GM23338 (cell line): ENCODE results near the gene PGS1.

Experiments
- CREB1 ChIP-seq: fragments of 250-450 bp; sonication (Bioruptor Pico); IDR thresholded peaks from 2 replicates; pipeline ENCODE4 v1.5.0; 2020; ENCODE audit warnings: low read depth, mild to moderate bottlenecking, moderate library complexity
- EZH2 ChIP-seq: fragments of 200-600 bp; sonication (generic); IDR thresholded peaks from one replicate; pipeline ENCODE4 v1.8.0; 2017; ENCODE audit warnings: antibody characterized with exemption, mild to moderate bottlenecking, low read depth; ENCODE audit not compliant: unreplicated experiment
- EZH2phosphoT487 ChIP-seq: fragments of 200-600 bp; sonication (generic); IDR thresholded peaks from one replicate; pipeline ENCODE4 v1.8.1; 2018; ENCODE audit warnings: antibody characterized with exemption; ENCODE audit not compliant: unreplicated experiment
- JUNB ChIP-seq: IDR thresholded peaks from one replicate; pipeline ENCODE4 v1.6.1; 2016; ENCODE audit warnings: antibody characterized with exemption; ENCODE audit not compliant: unreplicated experiment
- NANOG ChIP-seq: IDR thresholded peaks from 2 replicates; pipeline ENCODE4 v1.6.1; 2016; ENCODE audit warnings: antibody characterized with exemption, borderline replicate concordance
- POLR2AphosphoS5 ChIP-seq: IDR thresholded peaks from 2 replicates; pipeline ENCODE4 v1.6.1; 2016; ENCODE audit warnings: antibody characterized with exemption, low read depth
- STAT1 ChIP-seq: IDR thresholded peaks from one replicate; pipeline ENCODE4 v1.6.1; 2016; ENCODE audit warnings: antibody characterized with exemption; ENCODE audit not compliant: unreplicated experiment
- ZNF114 ChIP-seq: fragments of 250-450 bp; sonication (Bioruptor Pico); IDR thresholded peaks from 2 replicates; pipeline ENCODE4 v1.5.0; 2020; ENCODE audit warnings: mild to moderate bottlenecking, moderate library complexity
- ZNF331 ChIP-seq: fragments of 250-450 bp; sonication (Bioruptor Pico); IDR thresholded peaks from 2 replicates; pipeline ENCODE4 v1.5.0; 2020; ENCODE audit warnings: low read depth, mild to moderate bottlenecking, moderate library complexity
- TF ChIP-seq, protein P1 (sequence below), 2 experiments: fragments of 200-600 bp in 1 of 2; sonication (generic) in 1 of 2; conservative IDR thresholded peaks; 2 replicates each; pipeline versions ENCODE4 v1.5.1 to v1.6.1; 2016 to 2017; ENCODE audit warnings: antibody characterized with exemption in 2 of 2, low read depth in 2 of 2, mild to moderate bottlenecking in 2 of 2, moderate library complexity in 1 of 2
- TF ChIP-seq, protein P2 (sequence below): IDR thresholded peaks from one replicate; pipeline ENCODE4 v1.6.1; 2018; ENCODE audit warnings: antibody characterized with exemption; ENCODE audit not compliant: unreplicated experiment
- TF ChIP-seq, protein P3 (sequence below): IDR thresholded peaks from 2 replicates; pipeline ENCODE4 v1.6.1; 2016; ENCODE audit warnings: antibody characterized with exemption

DNA sequence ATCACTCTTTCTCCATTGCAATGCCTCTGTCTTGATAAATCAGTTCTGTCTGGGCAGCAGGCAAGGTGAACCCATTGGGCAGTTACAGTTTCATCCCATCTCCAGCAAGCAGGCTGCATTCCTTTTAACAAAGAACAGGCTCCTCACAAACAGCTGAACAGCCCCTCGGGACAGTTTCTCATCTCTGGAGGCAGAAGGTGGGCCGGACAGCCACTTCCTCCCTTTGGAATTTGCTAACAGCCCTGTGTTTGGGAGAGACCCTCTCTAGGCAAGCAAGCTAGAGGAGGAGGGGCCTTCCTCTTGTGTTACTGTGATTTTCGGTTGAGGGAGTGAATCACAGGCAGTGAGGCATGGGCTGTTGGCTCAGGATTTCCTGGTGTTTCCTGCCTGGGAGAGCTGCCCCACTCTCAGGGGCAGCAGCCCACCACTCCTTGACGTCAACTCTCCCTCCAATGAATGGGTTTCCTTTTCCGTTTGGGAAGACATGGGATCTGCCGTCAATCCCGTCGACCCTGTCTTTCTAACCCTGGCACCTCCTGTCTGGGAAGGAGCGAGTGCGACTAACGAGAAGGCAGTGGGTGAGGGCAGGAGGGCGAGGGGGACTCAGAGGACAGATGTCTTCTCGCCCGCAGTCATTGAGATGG is 3.7 kb upstream of the PGS1 start:
- TF ChIP-seq, protein P1, sequence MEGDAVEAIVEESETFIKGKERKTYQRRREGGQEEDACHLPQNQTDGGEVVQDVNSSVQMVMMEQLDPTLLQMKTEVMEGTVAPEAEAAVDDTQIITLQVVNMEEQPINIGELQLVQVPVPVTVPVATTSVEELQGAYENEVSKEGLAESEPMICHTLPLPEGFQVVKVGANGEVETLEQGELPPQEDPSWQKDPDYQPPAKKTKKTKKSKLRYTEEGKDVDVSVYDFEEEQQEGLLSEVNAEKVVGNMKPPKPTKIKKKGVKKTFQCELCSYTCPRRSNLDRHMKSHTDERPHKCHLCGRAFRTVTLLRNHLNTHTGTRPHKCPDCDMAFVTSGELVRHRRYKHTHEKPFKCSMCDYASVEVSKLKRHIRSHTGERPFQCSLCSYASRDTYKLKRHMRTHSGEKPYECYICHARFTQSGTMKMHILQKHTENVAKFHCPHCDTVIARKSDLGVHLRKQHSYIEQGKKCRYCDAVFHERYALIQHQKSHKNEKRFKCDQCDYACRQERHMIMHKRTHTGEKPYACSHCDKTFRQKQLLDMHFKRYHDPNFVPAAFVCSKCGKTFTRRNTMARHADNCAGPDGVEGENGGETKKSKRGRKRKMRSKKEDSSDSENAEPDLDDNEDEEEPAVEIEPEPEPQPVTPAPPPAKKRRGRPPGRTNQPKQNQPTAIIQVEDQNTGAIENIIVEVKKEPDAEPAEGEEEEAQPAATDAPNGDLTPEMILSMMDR (conservative IDR thresholded peaks at IDR 0.05; ENCODE audit: low read depth in 2 of 2): no peak
- no peak for TF ChIP-seq EZH2
- TF ChIP-seq, protein P2, sequence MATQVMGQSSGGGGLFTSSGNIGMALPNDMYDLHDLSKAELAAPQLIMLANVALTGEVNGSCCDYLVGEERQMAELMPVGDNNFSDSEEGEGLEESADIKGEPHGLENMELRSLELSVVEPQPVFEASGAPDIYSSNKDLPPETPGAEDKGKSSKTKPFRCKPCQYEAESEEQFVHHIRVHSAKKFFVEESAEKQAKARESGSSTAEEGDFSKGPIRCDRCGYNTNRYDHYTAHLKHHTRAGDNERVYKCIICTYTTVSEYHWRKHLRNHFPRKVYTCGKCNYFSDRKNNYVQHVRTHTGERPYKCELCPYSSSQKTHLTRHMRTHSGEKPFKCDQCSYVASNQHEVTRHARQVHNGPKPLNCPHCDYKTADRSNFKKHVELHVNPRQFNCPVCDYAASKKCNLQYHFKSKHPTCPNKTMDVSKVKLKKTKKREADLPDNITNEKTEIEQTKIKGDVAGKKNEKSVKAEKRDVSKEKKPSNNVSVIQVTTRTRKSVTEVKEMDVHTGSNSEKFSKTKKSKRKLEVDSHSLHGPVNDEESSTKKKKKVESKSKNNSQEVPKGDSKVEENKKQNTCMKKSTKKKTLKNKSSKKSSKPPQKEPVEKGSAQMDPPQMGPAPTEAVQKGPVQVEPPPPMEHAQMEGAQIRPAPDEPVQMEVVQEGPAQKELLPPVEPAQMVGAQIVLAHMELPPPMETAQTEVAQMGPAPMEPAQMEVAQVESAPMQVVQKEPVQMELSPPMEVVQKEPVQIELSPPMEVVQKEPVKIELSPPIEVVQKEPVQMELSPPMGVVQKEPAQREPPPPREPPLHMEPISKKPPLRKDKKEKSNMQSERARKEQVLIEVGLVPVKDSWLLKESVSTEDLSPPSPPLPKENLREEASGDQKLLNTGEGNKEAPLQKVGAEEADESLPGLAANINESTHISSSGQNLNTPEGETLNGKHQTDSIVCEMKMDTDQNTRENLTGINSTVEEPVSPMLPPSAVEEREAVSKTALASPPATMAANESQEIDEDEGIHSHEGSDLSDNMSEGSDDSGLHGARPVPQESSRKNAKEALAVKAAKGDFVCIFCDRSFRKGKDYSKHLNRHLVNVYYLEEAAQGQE: no peak
- TF ChIP-seq EZH2phosphoT487: no peak
- no peak for TF ChIP-seq ZNF331 (CRISPR knock-in tag)
- no peak for TF ChIP-seq NANOG
- TF ChIP-seq CREB1 (CRISPR knock-in tag): no peak
- TF ChIP-seq POLR2AphosphoS5: no peak
- TF ChIP-seq JUNB: no peak
- TF ChIP-seq, protein P3, sequence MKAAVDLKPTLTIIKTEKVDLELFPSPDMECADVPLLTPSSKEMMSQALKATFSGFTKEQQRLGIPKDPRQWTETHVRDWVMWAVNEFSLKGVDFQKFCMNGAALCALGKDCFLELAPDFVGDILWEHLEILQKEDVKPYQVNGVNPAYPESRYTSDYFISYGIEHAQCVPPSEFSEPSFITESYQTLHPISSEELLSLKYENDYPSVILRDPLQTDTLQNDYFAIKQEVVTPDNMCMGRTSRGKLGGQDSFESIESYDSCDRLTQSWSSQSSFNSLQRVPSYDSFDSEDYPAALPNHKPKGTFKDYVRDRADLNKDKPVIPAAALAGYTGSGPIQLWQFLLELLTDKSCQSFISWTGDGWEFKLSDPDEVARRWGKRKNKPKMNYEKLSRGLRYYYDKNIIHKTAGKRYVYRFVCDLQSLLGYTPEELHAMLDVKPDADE: no peak
- no peak for TF ChIP-seq STAT1
- no peak for TF ChIP-seq ZNF114
